HepG2 (cell line): ENCODE results near the gene C1QTNF6. TPM values are rescaled to one million over a fixed set of nuclear protein-coding genes. Genes with fewer than 3 reads are reported as not detected.

Source experiments
- ATAC-seq: fragments of 200-7000 bp; cut with Tn5 transposase; 3 replicates; pipeline ENCODE4 v1.9.1; 2020; ENCODE audit warnings: mild to moderate bottlenecking, moderate library complexity
- BruUV-seq: library from RNA; stranded (reverse); fragments of 400-500 nt; replicated peaks from 2 replicates; lab custom pipeline; 2021; lab: Mats Ljungman, UMichigan
- CTCF ChIA-PET: fragments of 300-600 bp; formaldehyde crosslinking; extraction: SDS; loops from one replicate; lab custom pipeline; 2021; ENCODE audit warnings: low total read pairs, inconsistent platforms, low intra/inter-chr PET ratio; lab: Yijun Ruan, JAX
- POLR2A ChIA-PET: fragments of 350-600 bp; sonication (Branson Sonifier 250); formaldehyde crosslinking; loops from one replicate; lab custom pipeline; 2020; ENCODE audit warnings: antibody characterized with exemption, inconsistent platforms; lab: Yijun Ruan, JAX
- DNase-seq: peaks from one replicate; pipeline ENCODE4 v3.0.0-alpha.2; 2015; ENCODE audit warnings: low spot score
- FAIRE-seq: peaks from 3 replicates; lab custom pipeline; 2011; peaks lifted over from hg19 to GRCh38; lab: Jason Lieb, UNC
- H2AFZ ChIP-seq: one replicate; pipeline ENCODE4 v1.6.1; 2011; ENCODE audit warnings: low read length, inconsistent platforms
- H3K27ac ChIP-seq: fragments of 300-600 bp; 3 replicates; pipeline ENCODE4 v1.8.0; 2011; ENCODE audit warnings: mixed run types, mild to moderate bottlenecking, mixed read lengths, low read length, inconsistent platforms; ENCODE audit not compliant: insufficient read depth; ENCODE audit errors: extremely low read length
- H3K27me3 ChIP-seq, 2 experiments: fragments of 200-600 bp in 1 of 2; 2 replicates in 1 of 2; 3 replicates in 1 of 2; pipeline versions ENCODE4 v1.6.0 to v1.8.0; 2011; ENCODE audit warnings: low read length in 2 of 2, mild to moderate bottlenecking in 2 of 2, moderate library complexity in 2 of 2, inconsistent platforms in 1 of 2; ENCODE audit not compliant: insufficient read depth in 2 of 2, control insufficient read depth in 1 of 2
- H3K36me3 ChIP-seq, 2 experiments: fragments of 200-600 bp in 1 of 2; replicated peaks in 1 of 2; 2 replicates in 1 of 2; 3 replicates in 1 of 2; pipeline versions ENCODE4 v1.5.1 to v1.8.0; 2011; ENCODE audit warnings: low read length in 2 of 2, inconsistent platforms in 1 of 2; ENCODE audit not compliant: insufficient read depth in 2 of 2, control insufficient read depth in 1 of 2
- H3K4me1 ChIP-seq: 2 replicates; pipeline ENCODE4 v1.5.1; 2012; ENCODE audit warnings: low read length, inconsistent platforms; ENCODE audit not compliant: insufficient read depth
- H3K4me2 ChIP-seq: 2 replicates; pipeline ENCODE4 v1.6.0; 2011; ENCODE audit warnings: low read depth, low read length, inconsistent platforms
- H3K4me3 ChIP-seq, 3 experiments: fragments of 200-600 bp in 1 of 3; sonication (generic), shearing (Covaris generic) in 1 of 3; replicated peaks in 1 of 3; 2 replicates each; pipeline ENCODE4 v1.5.1; 2011 to 2016; ENCODE audit warnings: low read length in 3 of 3, inconsistent platforms in 2 of 3, low read depth in 2 of 3, mild to moderate bottlenecking in 2 of 3, control low read depth in 1 of 3, mixed read lengths in 1 of 3; ENCODE audit not compliant: insufficient read depth in 1 of 3
- H3K79me2 ChIP-seq: one replicate; pipeline ENCODE4 v1.6.1; 2011; ENCODE audit warnings: low read length, inconsistent platforms; ENCODE audit not compliant: insufficient read depth
- H3K9ac ChIP-seq: 2 replicates; pipeline ENCODE4 v1.6.0; 2011; ENCODE audit warnings: mild to moderate bottlenecking, low read depth, low read length, inconsistent platforms; ENCODE audit not compliant: insufficient read depth
- H3K9me3 ChIP-seq: 2 replicates; pipeline ENCODE4 v1.5.1; 2012; ENCODE audit warnings: mild to moderate bottlenecking, low read length
- H4K20me1 ChIP-seq: 2 replicates; pipeline ENCODE4 v1.6.0; 2011; ENCODE audit warnings: inconsistent platforms, mild to moderate bottlenecking, low read length, moderate library complexity; ENCODE audit not compliant: insufficient read depth
- CEBPB ChIP-seq: IDR thresholded peaks from 2 replicates; pipeline ENCODE4 v1.6.1; 2011; ENCODE audit warnings: low read depth, low read length, improper control_type of control experiment, borderline replicate concordance
- CHD2 ChIP-seq: IDR thresholded peaks from 2 replicates; pipeline ENCODE4 v1.6.1; 2011; ENCODE audit warnings: low read depth, low read length, improper control_type of control experiment
- EP300 ChIP-seq, 3 experiments: sonication (generic) in 1 of 3; formaldehyde crosslinking in 1 of 3; IDR thresholded peaks; 2 replicates each; pipeline versions ENCODE4 v1.5.1 to v1.6.1; 2011 to 2020; ENCODE audit warnings: low read depth in 2 of 3, low read length in 2 of 3, borderline replicate concordance in 1 of 3, improper control_type of control experiment in 1 of 3, mild to moderate bottlenecking in 1 of 3, missing genetic modification reagents in 1 of 3, moderate library complexity in 1 of 3
- FOXC1 ChIP-seq: sonication (generic); formaldehyde crosslinking; IDR thresholded peaks from 2 replicates; pipeline ENCODE4 v1.8.0; 2022; ENCODE audit warnings: mild to moderate bottlenecking, missing genetic modification reagents, borderline replicate concordance
- GABPA ChIP-seq, 2 experiments: IDR thresholded peaks; 2 replicates each; pipeline ENCODE4 v1.6.1; 2011 to 2016; ENCODE audit warnings: low read depth in 2 of 2, low read length in 1 of 2, missing biosample characterization in 1 of 2, missing genetic modification characterization in 1 of 2
- GLI4 ChIP-seq: sonication (generic); formaldehyde crosslinking; IDR thresholded peaks from 2 replicates; pipeline ENCODE4 v1.5.1; 2020; ENCODE audit warnings: missing genetic modification reagents, mild to moderate bottlenecking, moderate library complexity, borderline replicate concordance
- JUNB ChIP-seq: sonication (generic); formaldehyde crosslinking; IDR thresholded peaks from 2 replicates; pipeline ENCODE4 v1.8.0; 2022; ENCODE audit warnings: missing genetic modification reagents, mild to moderate bottlenecking, borderline replicate concordance
- KLF6 ChIP-seq: IDR thresholded peaks from 2 replicates; pipeline ENCODE4 v1.8.0; 2016; ENCODE audit warnings: missing biosample characterization, missing genetic modification reagents
- NRL ChIP-seq: sonication (generic); formaldehyde crosslinking; IDR thresholded peaks from 2 replicates; pipeline ENCODE4 v1.5.0; 2020; ENCODE audit warnings: missing genetic modification reagents, mild to moderate bottlenecking, moderate library complexity, borderline replicate concordance
- PLRG1 ChIP-seq: fragments of 450-650 bp; conservative IDR thresholded peaks from 2 replicates; pipeline ENCODE4 v1.6.1; 2016
- SMAD9 ChIP-seq: sonication (generic); formaldehyde crosslinking; IDR thresholded peaks from 2 replicates; pipeline ENCODE4 v1.5.1; 2020; ENCODE audit warnings: mild to moderate bottlenecking, missing genetic modification reagents
- ZFP36L1 ChIP-seq: sonication (generic); formaldehyde crosslinking; IDR thresholded peaks from 2 replicates; pipeline ENCODE4 v1.8.0; 2022; ENCODE audit warnings: mild to moderate bottlenecking, missing genetic modification reagents, moderate library complexity
- ZFYVE20 ChIP-seq: sonication (generic); formaldehyde crosslinking; IDR thresholded peaks from 2 replicates; pipeline ENCODE4 v1.8.0; 2023; ENCODE audit warnings: low read depth, mild to moderate bottlenecking, moderate library complexity, missing genetic modification reagents, borderline replicate concordance
- ZMYM3 ChIP-seq: sonication (generic); formaldehyde crosslinking; IDR thresholded peaks from 2 replicates; pipeline ENCODE4 v1.5.1; 2020; ENCODE audit warnings: mild to moderate bottlenecking, missing genetic modification reagents
- ZNF12 ChIP-seq: sonication (generic); formaldehyde crosslinking; IDR thresholded peaks from 2 replicates; pipeline ENCODE4 v1.5.0; 2020; ENCODE audit warnings: missing genetic modification reagents
- ZNF468 ChIP-seq: sonication (generic); formaldehyde crosslinking; IDR thresholded peaks from 2 replicates; pipeline ENCODE4 v1.8.0; 2022; ENCODE audit warnings: mild to moderate bottlenecking, moderate library complexity, missing genetic modification reagents
- ZNF484 ChIP-seq: sonication (generic); formaldehyde crosslinking; IDR thresholded peaks from 2 replicates; pipeline ENCODE4 v1.5.1; 2020; ENCODE audit warnings: mild to moderate bottlenecking, low read depth, missing genetic modification reagents, borderline replicate concordance
- ZNF619 ChIP-seq: sonication (generic); formaldehyde crosslinking; IDR thresholded peaks from 2 replicates; pipeline ENCODE4 v1.4.0; 2020; ENCODE audit warnings: mild to moderate bottlenecking, missing genetic modification reagents
- ZSCAN22 ChIP-seq: sonication (generic); formaldehyde crosslinking; IDR thresholded peaks from 2 replicates; pipeline ENCODE4 v1.4.0; 2020; ENCODE audit warnings: mild to moderate bottlenecking, missing genetic modification reagents
- WGBS: methylation state at CpG from one replicate; pipeline ENCODE4 v1.1.6; 2017; ENCODE audit warnings: low lambda C conversion rate; 5-methylcytosine and 5-hydroxymethylcytosine counted together
- in situ Hi-C: cut with HindIII; loops from 2 replicates; pipeline ENCODE4 v1.10.0; 2017; ENCODE audit warnings: low pct_unique_long_range_greater_than_20kb; ENCODE audit not compliant: extremely low pct_ligation_motif_present
- intact Hi-C: fragments of 100-400 bp; cut with micrococcal nuclease; formaldehyde crosslinking; loops from one replicate; pipeline ENCODE4 v1.10.0; 2022; ENCODE audit not compliant: unreplicated experiment
- polyA plus RNA-seq, 8 experiments: library from polyadenylated mRNA; depleted of rRNA in 3 of 8; stranded (reverse) in 7 of 8; unstranded in 1 of 8; fragments of >200 nt; fragmentation: Illumina TruSeq in 4 of 8; extraction: Trizol in 4 of 8; gene quantifications; 2 replicates each; pipeline versions ENCODE4 v1.2.1 to v1.2.3, GENCODE V29; 2011 to 2016; ENCODE audit warnings: low read depth in 4 of 8, missing spikeins in 1 of 8, mixed read lengths in 1 of 8; ENCODE audit not compliant: insufficient read depth in 1 of 8
- total RNA-seq, 5 experiments: library from RNA; depleted of rRNA; stranded (reverse); fragments of >200 nt; fragmentation: Illumina TruSeq; extraction: Trizol; gene quantifications; 2 replicates each; pipeline ENCODE4 v1.2.3, GENCODE V29; 2016; ENCODE audit warnings: low read depth in 1 of 5
- TF ChIP-seq, protein P1 (sequence below): IDR thresholded peaks from 2 replicates; pipeline ENCODE4 v1.6.1; 2016; ENCODE audit warnings: missing genetic modification reagents, missing compliant biosample characterization
- TF ChIP-seq, protein P2 (sequence below): IDR thresholded peaks from 2 replicates; pipeline ENCODE4 v1.6.1; 2016; ENCODE audit warnings: low read depth, borderline replicate concordance

The C1QTNF6 gene
- total and polyA plus RNA-seq, 2 of the 13 experiments (the other 11 are each of a cell fraction or from before 2014, with no cell fraction given): 2.7 to 6.9 TPM

DNA sequence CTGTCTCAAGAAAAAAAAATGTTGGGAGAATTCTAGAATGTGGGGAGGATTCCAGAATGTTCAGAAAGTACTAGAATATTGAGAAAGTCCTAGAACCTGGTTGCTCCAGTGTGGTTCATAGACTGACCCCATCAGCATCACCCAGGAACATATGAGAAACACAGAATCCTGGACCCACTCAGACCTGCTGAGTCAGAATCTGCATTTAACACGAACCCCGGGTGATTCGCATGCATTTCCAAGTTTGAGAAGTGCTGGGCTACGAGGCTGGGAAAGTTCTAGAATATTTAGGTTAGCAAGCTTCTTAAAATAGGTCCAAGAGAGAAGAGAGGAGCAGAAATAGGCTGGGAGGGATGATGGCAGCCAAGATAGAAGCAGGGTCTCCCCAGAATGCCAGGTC is 6.4 kb downstream of the C1QTNF6 start (continued):
- TF ChIP-seq ZFP36L1 (CRISPR knock-in tag) (no peak), EP300 (IDR thresholded peaks at IDR 0.05; ENCODE audit: low read depth in 2 of 2, low read length in 2 of 2) (no peak), EP300 (CRISPR knock-in tag; IDR thresholded peaks at IDR 0.05; ENCODE audit: borderline replicate concordance) (no peak), GABPA (IDR thresholded peaks at IDR 0.05; ENCODE audit: low read depth, low read length) (no peak), GABPA (CRISPR knock-in tag; IDR thresholded peaks at IDR 0.05; ENCODE audit: low read depth) (no peak), PLRG1 (no peak), ZNF619 (CRISPR knock-in tag) (no peak)
- TF ChIP-seq, protein P1, sequence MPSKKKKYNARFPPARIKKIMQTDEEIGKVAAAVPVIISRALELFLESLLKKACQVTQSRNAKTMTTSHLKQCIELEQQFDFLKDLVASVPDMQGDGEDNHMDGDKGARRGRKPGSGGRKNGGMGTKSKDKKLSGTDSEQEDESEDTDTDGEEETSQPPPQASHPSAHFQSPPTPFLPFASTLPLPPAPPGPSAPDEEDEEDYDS (CRISPR knock-in tag): no peak

- Histone ChIP-seq H3K9ac (no peak overlapping the region), H2AFZ (no peak overlapping the region), H3K27ac (no peak overlapping the region)
- no peak for DNase-seq
- no peak for FAIRE-seq
- ATAC-seq: no peak
- in situ Hi-C loops: no loop called here
- BruUV-seq: no TSS peak
- no peak for TF ChIP-seq ZFYVE20 (CRISPR knock-in tag)
- TF ChIP-seq CEBPB: no peak
- TF ChIP-seq ZNF468 (CRISPR knock-in tag): no peak
- no peak for TF ChIP-seq ZNF12 (CRISPR knock-in tag)
- TF ChIP-seq ZMYM3 (CRISPR knock-in tag): no peak
- no peak for TF ChIP-seq NRL (CRISPR knock-in tag)
- TF ChIP-seq CHD2: no peak
- TF ChIP-seq SMAD9: no peak
- no peak for TF ChIP-seq FOXC1
- TF ChIP-seq, protein P2, sequence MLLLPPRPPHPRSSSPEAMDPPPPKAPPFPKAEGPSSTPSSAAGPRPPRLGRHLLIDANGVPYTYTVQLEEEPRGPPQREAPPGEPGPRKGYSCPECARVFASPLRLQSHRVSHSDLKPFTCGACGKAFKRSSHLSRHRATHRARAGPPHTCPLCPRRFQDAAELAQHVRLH: no peak
- no peak for TF ChIP-seq JUNB (CRISPR knock-in tag)
- no peak for TF ChIP-seq ZSCAN22 (CRISPR knock-in tag)
- TF ChIP-seq ZNF484 (CRISPR knock-in tag): no peak
- no peak for TF ChIP-seq KLF6 (CRISPR knock-in tag)
- no peak for TF ChIP-seq GLI4 (CRISPR knock-in tag)
- TF ChIP-seq, all 625 proteins: peak for 0
- Histone ChIP-seq H3K9me3 (no peaks in the 10 kb centered on the region), H3K4me1 (peaks cover 36% of the 10 kb centered on the region), H3K4me2 (no peak overlapping the region), H4K20me1 (no peaks in the 10 kb centered on the region), H3K27me3 (peaks cover 2 to 21% of the 10 kb centered on the region in 2 experiments; a peak in 4 of 5 replicates), H3K79me2 (no peaks in the 10 kb centered on the region), H3K36me3 (no peaks in the 10 kb centered on the region), H3K4me3 (no peak overlapping the region)
- ChIA-PET POLR2A (no interaction called here), CTCF (no interaction called here)
- intact Hi-C loops: no loop called here
- 51% methylated on average over 8 of the region's 15 CpGs for WGBS
Observed at GRCh38 chr22:37180531-37181231, 7.4 kb downstream of the C1QTNF6 start.
